ENCODE results near the gene FAM184A. TPM values are rescaled to one million over a fixed set of nuclear protein-coding genes. Genes with fewer than 3 reads are reported as not detected.

The FAM184A gene
- total and polyA plus RNA-seq, 2 of the 13 experiments (the other 11 are each of a cell fraction or from before 2014, with no cell fraction given), result 7.0 to 18.0 TPM

DNA sequence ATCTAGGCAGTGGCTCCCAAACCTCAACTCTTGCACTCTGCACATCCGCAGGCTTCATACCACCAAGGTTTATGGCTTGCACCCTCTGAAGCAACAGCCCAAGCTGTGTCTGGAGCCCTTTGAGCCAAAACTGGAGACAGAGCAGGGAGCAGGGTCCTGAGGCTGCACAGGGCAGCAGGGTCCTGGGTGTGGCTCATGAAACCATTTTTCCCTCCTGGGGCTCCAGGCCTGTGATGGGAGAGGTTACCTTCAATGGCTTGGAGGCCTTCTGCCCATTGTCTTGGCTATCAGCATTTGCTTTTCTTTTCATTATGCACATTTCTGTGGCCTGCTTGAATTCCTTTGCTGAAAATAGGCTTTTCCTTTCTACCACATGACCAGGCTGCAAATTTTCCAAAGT, 6.3 kb upstream of the FAM184A start:
- H3K9me3 ChIP-seq (ENCODE audit: low read length), result peaks cover 30% of the 10 kb centered on the region
- in situ Hi-C loops (cut with HindIII; ENCODE audit: extremely low pct_ligation_motif_present, low pct_unique_long_range_greater_than_20kb), result no loop called here
- POLR2A ChIA-PET, result no interaction called here

More for the DNA sequence above, 6.3 kb upstream of the FAM184A start:
- H3K36me3 ChIP-seq (replicated peaks in 1 of 2; ENCODE audit: control insufficient read depth in 1 of 2, insufficient read depth in 2 of 2, low read length in 2 of 2), result no peaks in the 10 kb centered on the region
- H3K27me3 ChIP-seq (ENCODE audit: control insufficient read depth in 1 of 2, insufficient read depth in 2 of 2, low read length in 2 of 2), result peaks cover 0 to 13% of the 10 kb centered on the region in 2 experiments; a peak in 4 of 5 replicates
- no peak for ATAC-seq
- H3K27ac ChIP-seq (ENCODE audit: extremely low read length, insufficient read depth, low read length), result no peak overlapping the region
- no peak overlapping the region for H3K9ac ChIP-seq (ENCODE audit: insufficient read depth, low read depth, low read length)
- CTCF ChIA-PET (ENCODE audit: low intra/inter-chr PET ratio, low total read pairs), result no interaction called here
- 0% methylated on average over 1 of the region's 1 CpG for WGBS (ENCODE audit: low lambda C conversion rate)
- no peak for FAIRE-seq
- H3K4me1 ChIP-seq (ENCODE audit: insufficient read depth, low read length), result peaks cover 1% of the 10 kb centered on the region; the same call in 1 of the 2 replicates
- no peaks in the 10 kb centered on the region for H4K20me1 ChIP-seq (ENCODE audit: insufficient read depth, low read length)
- H3K4me3 ChIP-seq (replicated peaks in 1 of 3; ENCODE audit: insufficient read depth in 1 of 3, low read depth in 2 of 3, low read length in 3 of 3), result no peak overlapping the region
- BruUV-seq (replicated peaks), result no TSS peak
- TF ChIP-seq ZNF550 (CRISPR knock-in tag; IDR thresholded peaks at IDR 0.05; ENCODE audit: borderline replicate concordance) (no peak), ZNF703 (CRISPR knock-in tag; IDR thresholded peaks at IDR 0.05; ENCODE audit: borderline replicate concordance) (no peak), MLLT10 (CRISPR knock-in tag; IDR thresholded peaks at IDR 0.05) (no peak), HCFC1 (IDR thresholded peaks at IDR 0.05; ENCODE audit: low read depth, low read length) (no peak), REL (CRISPR knock-in tag; conservative IDR thresholded peaks at IDR 0.05) (no peak), RELA (CRISPR knock-in tag; IDR thresholded peaks at IDR 0.05) (no peak), ZNF768 (CRISPR knock-in tag; IDR thresholded peaks at IDR 0.05) (no peak), TAF1 (CRISPR knock-in tag; IDR thresholded peaks at IDR 0.05) (no peak), XRCC5 (optimal IDR thresholded peaks at IDR 0.05; ENCODE audit: low read length) (no peak), ZZZ3 (CRISPR knock-in tag; IDR thresholded peaks at IDR 0.05; ENCODE audit: borderline replicate concordance) (no peak), U2AF1 (optimal IDR thresholded peaks at IDR 0.05; ENCODE audit: low read depth, low read length) (no peak)
- TF ChIP-seq, protein P1, sequence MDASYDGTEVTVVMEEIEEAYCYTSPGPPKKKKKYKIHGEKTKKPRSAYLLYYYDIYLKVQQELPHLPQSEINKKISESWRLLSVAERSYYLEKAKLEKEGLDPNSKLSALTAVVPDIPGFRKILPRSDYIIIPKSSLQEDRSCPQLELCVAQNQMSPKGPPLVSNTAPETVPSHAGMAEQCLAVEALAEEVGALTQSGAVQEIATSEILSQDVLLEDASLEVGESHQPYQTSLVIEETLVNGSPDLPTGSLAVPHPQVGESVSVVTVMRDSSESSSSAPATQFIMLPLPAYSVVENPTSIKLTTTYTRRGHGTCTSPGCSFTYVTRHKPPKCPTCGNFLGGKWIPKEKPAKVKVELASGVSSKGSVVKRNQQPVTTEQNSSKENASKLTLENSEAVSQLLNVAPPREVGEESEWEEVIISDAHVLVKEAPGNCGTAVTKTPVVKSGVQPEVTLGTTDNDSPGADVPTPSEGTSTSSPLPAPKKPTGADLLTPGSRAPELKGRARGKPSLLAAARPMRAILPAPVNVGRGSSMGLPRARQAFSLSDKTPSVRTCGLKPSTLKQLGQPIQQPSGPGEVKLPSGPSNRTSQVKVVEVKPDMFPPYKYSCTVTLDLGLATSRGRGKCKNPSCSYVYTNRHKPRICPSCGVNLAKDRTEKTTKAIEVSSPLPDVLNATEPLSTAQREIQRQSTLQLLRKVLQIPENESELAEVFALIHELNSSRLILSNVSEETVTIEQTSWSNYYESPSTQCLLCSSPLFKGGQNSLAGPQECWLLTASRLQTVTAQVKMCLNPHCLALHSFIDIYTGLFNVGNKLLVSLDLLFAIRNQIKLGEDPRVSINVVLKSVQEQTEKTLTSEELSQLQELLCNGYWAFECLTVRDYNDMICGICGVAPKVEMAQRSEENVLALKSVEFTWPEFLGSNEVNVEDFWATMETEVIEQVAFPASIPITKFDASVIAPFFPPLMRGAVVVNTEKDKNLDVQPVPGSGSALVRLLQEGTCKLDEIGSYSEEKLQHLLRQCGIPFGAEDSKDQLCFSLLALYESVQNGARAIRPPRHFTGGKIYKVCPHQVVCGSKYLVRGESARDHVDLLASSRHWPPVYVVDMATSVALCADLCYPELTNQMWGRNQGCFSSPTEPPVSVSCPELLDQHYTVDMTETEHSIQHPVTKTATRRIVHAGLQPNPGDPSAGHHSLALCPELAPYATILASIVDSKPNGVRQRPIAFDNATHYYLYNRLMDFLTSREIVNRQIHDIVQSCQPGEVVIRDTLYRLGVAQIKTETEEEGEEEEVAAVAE (CRISPR knock-in tag; IDR thresholded peaks at IDR 0.05; ENCODE audit: borderline replicate concordance), result no peak
- TF ChIP-seq, protein P2, sequence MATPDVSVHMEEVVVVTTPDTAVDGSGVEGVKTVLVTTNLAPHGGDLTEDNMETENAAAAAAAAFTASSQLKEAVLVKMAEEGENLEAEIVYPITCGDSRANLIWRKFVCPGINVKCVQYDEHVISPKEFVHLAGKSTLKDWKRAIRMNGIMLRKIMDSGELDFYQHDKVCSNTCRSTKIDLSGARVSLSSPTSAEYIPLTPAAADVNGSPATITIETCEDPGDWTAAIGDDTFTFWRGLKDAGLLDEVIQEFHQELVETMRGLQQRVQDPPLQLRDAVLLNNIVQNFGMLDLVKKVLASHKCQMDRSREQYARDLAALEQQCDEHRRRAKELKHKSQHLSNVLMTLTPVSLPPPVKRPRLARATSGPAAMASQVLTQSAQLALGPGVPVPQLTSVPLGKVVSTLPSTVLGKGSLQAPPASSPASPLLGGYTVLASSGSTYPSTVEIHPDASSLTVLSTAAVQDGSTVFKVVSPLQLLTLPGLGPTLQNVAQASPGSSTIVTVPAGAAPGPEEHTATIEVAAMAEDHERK (CRISPR knock-in tag; IDR thresholded peaks at IDR 0.05; ENCODE audit: low read depth), result no peak
- H3K4me2 ChIP-seq (ENCODE audit: low read depth, low read length), result no peak overlapping the region
- no peak for DNase-seq (ENCODE audit: low spot score)
- no peaks in the 10 kb centered on the region for H3K79me2 ChIP-seq (ENCODE audit: insufficient read depth, low read length)
- intact Hi-C loops (cut with micrococcal nuclease; ENCODE audit: unreplicated experiment), result no loop called here
- H2AFZ ChIP-seq (ENCODE audit: low read length), result no peak overlapping the region
